NCI-H2107 treated with DMSO at 0.1 percent for 48 hours (cell line): Measurements from ENCODE around the gene SH3PXD2A.

ENCODE experiments used
- DNase-seq: peaks from one replicate; lab custom pipeline; 2025; ENCODE audit not compliant: unreplicated experiment; lab: John Stamatoyannopoulos, UW

The SH3PXD2A gene

GRCh38 chr10:103592186-103593021 is 263.0 kb downstream of the SH3PXD2A start:
- no peak for DNase-seq

GRCh38 chr10:103590744-103591291 is 264.6 kb downstream of the SH3PXD2A start:
- DNase-seq = no peak

GRCh38 chr10:103590060-103590459 is 265.3 kb downstream of the SH3PXD2A start:
- no peak for DNase-seq

DNA sequence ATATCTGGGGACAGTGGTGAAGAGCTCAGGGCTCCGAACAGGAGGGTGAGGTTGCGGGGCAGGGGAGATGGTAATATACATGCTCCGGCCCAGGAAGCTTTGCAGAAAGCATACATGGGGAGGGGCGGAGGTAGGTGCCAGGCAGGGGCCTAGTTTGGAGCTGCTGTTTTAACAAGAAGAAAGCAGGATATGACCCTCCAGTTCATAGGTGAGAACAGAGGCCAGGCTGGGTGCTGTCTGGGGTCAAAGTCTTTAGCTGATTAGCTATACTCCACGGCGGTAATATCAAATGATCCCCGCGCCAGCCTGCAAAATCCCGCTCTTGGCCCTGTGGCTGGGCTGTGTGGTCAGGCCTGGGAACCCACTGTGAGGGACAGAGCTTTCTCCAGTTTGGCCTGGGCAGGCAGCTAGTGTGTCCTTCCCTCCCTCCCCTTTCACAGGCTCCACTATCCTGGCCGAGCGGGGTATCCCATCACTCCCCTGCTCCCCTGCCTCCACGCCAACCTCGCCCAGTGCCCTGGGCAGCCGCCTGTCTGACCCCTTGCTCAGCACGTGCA is 266.2 kb downstream of the SH3PXD2A start:
- DNase-seq = no peak

GRCh38 chr10:103587073-103587472 is 268.3 kb downstream of the SH3PXD2A start:
- no peak for DNase-seq

GRCh38 chr10:103585011-103585405 is 270.4 kb downstream of the SH3PXD2A start:
- DNase-seq = no peak

DNA sequence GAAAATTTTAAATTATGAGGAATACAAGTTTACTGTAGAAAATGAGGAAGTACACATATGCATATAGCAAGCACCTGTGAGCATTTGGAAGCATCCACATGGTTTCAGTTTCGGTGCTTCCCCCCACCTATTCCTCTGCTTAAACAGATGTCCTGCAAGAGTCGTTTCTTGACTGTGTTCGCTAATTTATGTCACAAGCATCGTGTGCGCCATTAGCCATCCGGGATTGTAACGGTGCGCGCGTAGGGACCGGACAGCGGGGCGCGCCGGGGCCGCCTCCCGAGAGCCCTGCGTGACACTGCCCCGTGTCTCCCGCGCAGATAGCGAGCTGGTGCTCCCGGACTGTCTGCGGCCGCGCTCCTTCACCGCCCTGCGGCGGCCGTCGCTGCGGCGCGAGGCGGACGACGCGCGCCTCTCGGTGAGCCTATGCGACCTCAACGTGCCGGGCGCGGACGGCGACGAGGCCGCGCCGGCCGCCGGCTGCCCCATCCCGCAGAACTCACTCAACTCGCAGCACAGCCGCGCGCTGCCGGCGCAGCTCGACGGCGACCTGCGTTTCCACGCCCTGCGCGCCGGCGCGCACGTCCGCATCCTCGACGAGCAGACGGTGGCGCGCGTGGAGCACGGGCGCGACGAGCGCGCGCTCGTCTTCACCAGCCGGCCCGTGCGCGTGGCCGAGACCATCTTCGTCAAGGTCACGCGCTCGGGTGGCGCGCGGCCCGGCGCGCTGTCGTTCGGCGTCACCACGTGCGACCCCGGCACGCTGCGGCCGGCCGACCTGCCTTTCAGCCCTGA is 271.0 kb downstream of the SH3PXD2A start:
- no peak for DNase-seq

DNA sequence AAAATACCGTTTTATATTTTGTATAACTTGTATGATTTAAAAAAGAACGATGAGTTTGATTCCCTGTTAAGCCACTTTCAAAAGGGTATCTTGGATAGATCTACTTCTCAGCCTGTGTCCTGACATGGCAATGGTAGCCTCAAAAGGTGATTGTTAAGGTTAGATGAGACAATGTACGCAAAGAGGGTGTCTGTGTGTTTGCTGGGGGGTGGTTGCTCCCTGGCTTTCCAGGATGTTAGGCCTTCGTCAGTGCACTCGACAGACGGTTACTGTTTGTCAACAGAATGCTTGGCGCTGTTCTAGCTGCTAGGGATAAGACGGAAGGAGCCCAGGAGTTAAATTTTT is 271.5 kb downstream of the SH3PXD2A start:
- no peak for DNase-seq

- DNase-seq = no peak
These were observed 272.8 kb downstream of the SH3PXD2A start for GRCh38 chr10:103582331-103583123.

- DNase-seq = no peak
These were observed 273.9 kb downstream of the SH3PXD2A start for GRCh38 chr10:103581499-103581898.

- no peak for DNase-seq
These were observed 274.9 kb downstream of the SH3PXD2A start for GRCh38 chr10:103580430-103580829.

DNA sequence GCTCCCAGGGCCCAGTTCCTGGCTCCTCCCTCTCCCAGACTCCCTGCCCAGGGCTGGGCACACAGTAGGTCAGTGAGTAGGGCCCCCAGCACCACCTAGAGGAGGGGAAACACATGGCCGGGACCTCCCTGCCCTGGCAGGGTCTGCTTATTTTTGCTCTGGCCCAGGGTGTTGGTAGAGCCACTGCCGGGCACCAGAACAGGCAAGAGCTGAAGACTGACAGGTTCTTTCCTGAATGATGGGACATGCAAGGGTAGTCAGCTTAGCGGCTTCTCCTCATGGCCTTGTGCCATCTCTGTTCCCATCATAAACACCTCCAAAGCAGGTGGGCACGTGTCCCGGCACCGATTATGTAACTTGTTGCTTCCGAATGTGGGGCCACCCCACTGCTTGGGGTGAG is 275.4 kb downstream of the SH3PXD2A start:
- DNase-seq = no peak

GRCh38 chr10:103578782-103579382 is 276.5 kb downstream of the SH3PXD2A start:
- DNase-seq = no peak

DNA sequence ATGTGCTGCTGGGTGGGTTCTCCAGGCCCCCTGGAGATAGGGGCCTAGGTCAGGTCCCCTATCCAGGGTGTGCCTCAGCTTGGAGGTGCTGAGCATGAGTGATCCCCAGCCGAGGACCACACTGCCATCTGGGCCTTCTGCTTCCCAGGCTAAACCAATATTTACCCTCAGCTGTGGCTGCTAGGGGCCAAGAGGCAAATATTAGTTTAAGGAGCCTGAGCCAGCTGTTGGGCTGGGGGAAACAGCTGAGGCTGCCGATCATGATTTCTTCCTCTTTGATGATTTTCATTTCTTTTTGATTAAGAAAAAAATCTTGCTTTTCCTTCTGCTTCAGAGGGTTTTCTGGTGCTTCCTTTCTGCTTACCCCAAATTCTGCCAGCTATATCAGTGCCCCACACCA is 278.5 kb downstream of the SH3PXD2A start:
- no peak for DNase-seq

GRCh38 chr10:103576076-103576471 is 279.3 kb downstream of the SH3PXD2A start:
- no peak for DNase-seq

DNA sequence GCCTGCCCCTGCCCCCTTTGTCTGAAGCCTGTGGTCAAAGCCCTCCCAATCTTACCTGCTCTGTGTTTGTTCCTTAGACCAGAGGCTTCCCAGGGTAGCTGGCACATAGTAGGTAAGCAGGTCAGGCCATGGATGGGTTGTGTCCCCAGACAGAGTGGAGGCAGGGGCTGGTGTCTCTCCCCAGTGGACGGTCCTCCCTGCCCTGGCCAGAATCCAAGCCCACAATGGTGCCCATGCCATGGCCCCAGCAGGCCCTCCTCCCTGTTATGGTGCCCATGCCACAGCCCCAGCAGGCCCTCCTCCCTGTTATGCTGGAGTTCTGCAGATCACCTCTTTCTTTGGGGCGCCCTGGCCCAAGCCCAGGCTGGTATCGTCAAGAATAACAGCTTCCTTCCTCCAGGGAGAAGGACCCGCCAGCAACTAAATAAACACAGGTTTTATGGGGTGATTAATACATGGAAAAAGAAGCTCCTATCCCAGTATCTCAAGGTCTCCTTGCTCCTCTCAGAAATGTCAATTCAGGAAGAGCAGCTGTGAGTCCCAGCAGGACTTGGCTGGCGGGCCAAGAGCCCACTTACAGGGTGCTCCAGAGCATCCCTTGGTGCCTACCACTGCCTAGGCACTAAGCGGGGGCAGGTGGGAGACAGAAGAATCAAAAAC is 279.8 kb downstream of the SH3PXD2A start:
- no peak for DNase-seq

DNA sequence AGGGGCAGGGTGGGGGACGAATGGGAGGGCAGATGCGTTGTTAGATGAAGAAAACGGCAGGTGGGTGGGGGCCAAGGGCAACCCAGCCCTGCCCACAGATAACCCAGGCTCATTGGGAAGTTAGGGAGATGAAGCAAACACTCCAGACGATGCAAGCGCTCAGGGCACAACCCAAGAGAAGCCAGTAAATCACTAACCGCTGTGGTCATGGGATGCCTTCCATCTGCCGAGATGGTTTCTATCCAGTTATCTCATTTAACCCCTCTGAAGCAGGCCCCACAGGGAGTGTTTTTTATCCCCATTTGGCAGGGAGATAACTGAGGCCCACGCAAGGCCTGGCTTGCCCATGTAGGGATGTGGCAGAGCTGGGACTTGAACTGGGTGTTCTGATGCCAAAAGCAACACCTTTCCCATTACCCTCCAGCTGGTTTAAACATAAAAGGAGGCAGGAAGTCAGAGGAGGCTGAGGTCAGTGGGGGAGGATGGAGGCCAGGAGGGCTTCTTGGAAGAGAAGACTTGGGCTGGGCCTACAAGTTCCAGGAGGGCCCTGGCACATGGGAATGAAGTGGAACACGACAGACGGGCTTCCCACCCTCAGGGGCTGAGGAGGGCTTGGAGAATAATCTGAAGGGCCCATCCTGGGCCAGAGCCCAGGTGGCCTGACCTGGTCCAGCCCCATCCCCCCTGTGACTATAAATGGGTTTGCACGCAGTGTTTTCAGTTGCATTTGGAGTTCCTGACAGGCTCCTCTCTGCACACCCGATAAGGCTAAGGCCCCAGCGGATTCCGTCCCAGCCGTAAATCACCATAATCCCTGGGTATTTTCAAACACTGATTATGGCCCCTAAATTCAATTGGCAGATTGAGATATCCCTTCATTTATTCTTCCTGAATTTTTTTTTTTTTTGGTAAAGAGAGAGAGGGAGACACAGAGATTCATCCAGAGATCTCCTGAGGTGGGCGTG is 281.0 kb downstream of the SH3PXD2A start:
- DNase-seq = no peak

GRCh38 chr10:103573205-103573487 is 282.2 kb downstream of the SH3PXD2A start:
- no peak for DNase-seq
